KMS-11 (cell line): ENCODE results near the gene TREML2.

Experiments used
- H2AFZ ChIP-seq: fragments of 200-600 bp; sonication (generic); 2 replicates; pipeline ENCODE4 v1.6.1; 2016; ENCODE audit warnings: antibody characterized with exemption, mixed run types, low read depth
- H3K27ac ChIP-seq: fragments of 200-600 bp; sonication (generic); 2 replicates; pipeline ENCODE4 v1.6.1; 2016; ENCODE audit warnings: mild to moderate bottlenecking, mixed run types
- H3K27me3 ChIP-seq: fragments of 200-600 bp; sonication (generic); 2 replicates; pipeline ENCODE4 v1.6.1; 2017; ENCODE audit warnings: mild to moderate bottlenecking, low read depth, mixed run types, moderate library complexity; ENCODE audit not compliant: insufficient read depth
- H3K36me3 ChIP-seq: fragments of 200-600 bp; sonication (generic); 2 replicates; pipeline ENCODE4 v1.6.1; 2017; ENCODE audit warnings: mild to moderate bottlenecking, mixed run types; ENCODE audit not compliant: insufficient read depth
- H3K4me1 ChIP-seq: fragments of 200-600 bp; sonication (generic); 2 replicates; pipeline ENCODE4 v1.6.1; 2016; ENCODE audit warnings: mild to moderate bottlenecking, low read depth, mixed run types; ENCODE audit not compliant: poor library complexity, severe bottlenecking
- H3K4me2 ChIP-seq: fragments of 200-600 bp; sonication (generic); 2 replicates; pipeline ENCODE4 v1.7.0; 2016; ENCODE audit warnings: mild to moderate bottlenecking, mixed run types
- H3K4me3 ChIP-seq: fragments of 200-600 bp; sonication (generic); IDR thresholded peaks from 2 replicates; pipeline ENCODE4 v1.6.1; 2017; ENCODE audit warnings: low read depth, low read length, mixed read lengths; ENCODE audit not compliant: insufficient read depth
- H3K79me2 ChIP-seq: fragments of 200-600 bp; sonication (generic); 2 replicates; pipeline ENCODE4 v1.6.1; 2016; ENCODE audit warnings: low read depth, mixed run types; ENCODE audit not compliant: insufficient read depth
- H3K9ac ChIP-seq: fragments of 200-600 bp; sonication (generic); 2 replicates; pipeline ENCODE4 v1.6.1; 2016; ENCODE audit warnings: mild to moderate bottlenecking, mixed run types
- H4K20me1 ChIP-seq: fragments of 200-600 bp; sonication (generic); 2 replicates; pipeline ENCODE4 v1.6.1; 2016; ENCODE audit warnings: mild to moderate bottlenecking, mixed run types; ENCODE audit not compliant: insufficient read depth
- CTCF ChIP-seq: fragments of 200-600 bp; sonication (generic); conservative IDR thresholded peaks from 2 replicates; pipeline ENCODE4 v1.6.1; 2017; ENCODE audit warnings: low read depth, mild to moderate bottlenecking, antibody characterized with exemption, low read length, moderate library complexity, mixed read lengths

TREML2 gene

GRCh38 chr6:41153992-41154625, 46.8 kb downstream of the TREML2 start, which contains the start of gene TREML1:
TSS of gene TREML1 (minus strand) at chr6:41154347. CDS start at chr6:41154288, 59 bp downstream.
- Histone ChIP-seq H3K79me2 (no peaks in the 10 kb centered on the region), H3K4me3 (no peak within 1 kb of the TSS), H3K27ac (no peak within 1 kb of the TSS), H3K27me3 (no peaks in the 10 kb centered on the region), H3K4me2 (no peak within 1 kb of the TSS), H3K9ac (no peak within 1 kb of the TSS), H2AFZ (no peak within 1 kb of the TSS), H4K20me1 (no peaks in the 10 kb centered on the region), H3K36me3 (no peaks in the 10 kb centered on the region), H3K4me1 (no peaks in the 10 kb centered on the region)
- TF ChIP-seq CTCF: no peak

GRCh38 chr6:41153451-41153850, 47.5 kb downstream of the TREML2 start:
- H3K4me2 ChIP-seq: no peak overlapping the region
- no peaks in the 10 kb centered on the region for H4K20me1 ChIP-seq
- TF ChIP-seq CTCF: no peak
- no peak overlapping the region for H3K27ac ChIP-seq
- H3K4me3 ChIP-seq: no peak overlapping the region
- no peaks in the 10 kb centered on the region for H3K79me2 ChIP-seq
- H2AFZ ChIP-seq: no peak overlapping the region
- H3K27me3 ChIP-seq: no peaks in the 10 kb centered on the region
- H3K4me1 ChIP-seq: no peaks in the 10 kb centered on the region
- H3K9ac ChIP-seq: no peak overlapping the region
- no peaks in the 10 kb centered on the region for H3K36me3 ChIP-seq

- Histone ChIP-seq H3K27ac (no peak overlapping the region), H3K4me3 (no peak overlapping the region), H3K4me1 (no peaks in the 10 kb centered on the region), H3K36me3 (no peaks in the 10 kb centered on the region), H3K79me2 (no peaks in the 10 kb centered on the region), H4K20me1 (no peaks in the 10 kb centered on the region), H3K4me2 (no peak overlapping the region), H3K9ac (no peak overlapping the region), H3K27me3 (no peaks in the 10 kb centered on the region), H2AFZ (no peak overlapping the region)
- TF ChIP-seq CTCF: no peak
Observed at GRCh38 chr6:41150671-41151070, 50.3 kb downstream of the TREML2 start.

- no peaks in the 10 kb centered on the region for H3K27me3 ChIP-seq
- no peak overlapping the region for H3K4me2 ChIP-seq
- no peaks in the 10 kb centered on the region for H4K20me1 ChIP-seq
- H2AFZ ChIP-seq: no peak overlapping the region
- no peaks in the 10 kb centered on the region for H3K4me1 ChIP-seq
- no peak overlapping the region for H3K9ac ChIP-seq
- H3K27ac ChIP-seq: no peak overlapping the region
- no peaks in the 10 kb centered on the region for H3K36me3 ChIP-seq
- no peak for TF ChIP-seq CTCF
- H3K4me3 ChIP-seq: no peak overlapping the region
- no peaks in the 10 kb centered on the region for H3K79me2 ChIP-seq
Observed at GRCh38 chr6:41147917-41148316, 53.0 kb downstream of the TREML2 start.
